HEK293 (cell line): ENCODE data around the gene ARMH3.

Experiments
- INSM2 ChIP-seq: fragments of 450-650 bp; formaldehyde crosslinking; IDR thresholded peaks from 2 replicates; pipeline ENCODE4 v1.5.1; 2016; ENCODE audit warnings: missing biosample characterization, missing genetic modification characterization
- KLF17 ChIP-seq: fragments of 450-650 bp; formaldehyde crosslinking; IDR thresholded peaks from 2 replicates; pipeline ENCODE4 v1.5.1; 2016; ENCODE audit warnings: missing biosample characterization, missing genetic modification characterization
- MZF1 ChIP-seq: fragments of 450-650 bp; formaldehyde crosslinking; IDR thresholded peaks from 2 replicates; pipeline ENCODE4 v1.5.1; 2017; ENCODE audit warnings: missing biosample characterization, missing genetic modification characterization, borderline replicate concordance
- PATZ1 ChIP-seq: fragments of 450-650 bp; formaldehyde crosslinking; IDR thresholded peaks from 2 replicates; pipeline ENCODE4 v1.5.1; 2016; ENCODE audit warnings: missing biosample characterization, missing genetic modification characterization
- PRDM1 ChIP-seq: fragments of 450-650 bp; formaldehyde crosslinking; IDR thresholded peaks from 2 replicates; pipeline ENCODE4; 2016; ENCODE audit warnings: missing biosample characterization, missing genetic modification characterization
- RBAK ChIP-seq: fragments of 450-650 bp; formaldehyde crosslinking; IDR thresholded peaks from 2 replicates; pipeline ENCODE4 v1.5.1; 2016; ENCODE audit warnings: missing biosample characterization, missing genetic modification characterization
- TSHZ1 ChIP-seq: fragments of 450-650 bp; formaldehyde crosslinking; IDR thresholded peaks from 2 replicates; pipeline ENCODE4 v1.5.1; 2016; ENCODE audit warnings: missing biosample characterization, missing genetic modification characterization, borderline replicate concordance
- ZNF175 ChIP-seq: fragments of 450-650 bp; formaldehyde crosslinking; IDR thresholded peaks from 2 replicates; pipeline ENCODE4 v1.5.1; 2016; ENCODE audit warnings: missing biosample characterization, missing genetic modification characterization
- ZNF239 ChIP-seq: fragments of 450-650 bp; formaldehyde crosslinking; IDR thresholded peaks from 2 replicates; pipeline ENCODE4 v1.5.1; 2016; ENCODE audit warnings: missing biosample characterization, missing genetic modification characterization
- ZNF280C ChIP-seq: fragments of 450-650 bp; formaldehyde crosslinking; IDR thresholded peaks from 2 replicates; pipeline ENCODE4 v1.5.1; 2016; ENCODE audit warnings: missing biosample characterization, missing genetic modification characterization
- ZNF37A ChIP-seq: fragments of 450-650 bp; IDR thresholded peaks from 2 replicates; pipeline ENCODE4 v1.5.1; 2018; ENCODE audit warnings: missing biosample characterization, missing genetic modification characterization
- ZNF518A ChIP-seq: fragments of 450-650 bp; formaldehyde crosslinking; conservative IDR thresholded peaks from 2 replicates; pipeline ENCODE4 v1.5.1; 2016; ENCODE audit warnings: low read depth, missing biosample characterization, missing genetic modification characterization
- ZNF555 ChIP-seq: fragments of 450-650 bp; formaldehyde crosslinking; conservative IDR thresholded peaks from 2 replicates; pipeline ENCODE4 v1.5.1; 2017; ENCODE audit warnings: missing biosample characterization, mild to moderate bottlenecking, missing genetic modification characterization, inconsistent platforms
- ZNF621 ChIP-seq: fragments of 450-650 bp; formaldehyde crosslinking; IDR thresholded peaks from 2 replicates; pipeline ENCODE4 v1.5.1; 2017; ENCODE audit warnings: missing biosample characterization, missing genetic modification characterization
- ZNF654 ChIP-seq: fragments of 450-650 bp; formaldehyde crosslinking; IDR thresholded peaks from 2 replicates; pipeline ENCODE4 v1.5.1; 2016; ENCODE audit warnings: low read depth, missing biosample characterization, missing genetic modification characterization
- ZNF692 ChIP-seq: fragments of 450-650 bp; formaldehyde crosslinking; IDR thresholded peaks from 2 replicates; pipeline ENCODE4 v1.5.1; 2016; ENCODE audit warnings: missing biosample characterization, missing genetic modification characterization
- ZNF707 ChIP-seq: fragments of 450-650 bp; formaldehyde crosslinking; IDR thresholded peaks from 2 replicates; pipeline ENCODE4 v1.5.1; 2016; ENCODE audit warnings: missing biosample characterization, missing genetic modification characterization
- ZNF843 ChIP-seq: fragments of 450-650 bp; formaldehyde crosslinking; IDR thresholded peaks from 2 replicates; pipeline ENCODE4 v1.5.1; 2016; ENCODE audit warnings: missing biosample characterization, missing genetic modification characterization

The ARMH3 gene

GRCh38 chr10:101818119-101818871 is 237.7 kb downstream of the ARMH3 start, which contains the start of gene OGA (continued):
- no peak for TF ChIP-seq RBAK (tag by site-specific recombination)
- no peak for TF ChIP-seq ZNF654
- no peak for TF ChIP-seq MZF1 (tag by site-specific recombination)
- TF ChIP-seq ZNF518A (tag by site-specific recombination) = peak; percentile 30; the same call in 1 of the 2 replicates
- peak; percentile 76 for TF ChIP-seq KLF17 (tag by site-specific recombination)
- no peak for TF ChIP-seq ZNF707
- peak; percentile 94 for TF ChIP-seq PATZ1
- no peak for TF ChIP-seq ZNF843
- TF ChIP-seq ZNF555 (tag by site-specific recombination) = no peak
- TF ChIP-seq PRDM1 (tag by site-specific recombination) = peak; percentile 82
- peak; percentile 56; the same call in 1 of the 2 replicates for TF ChIP-seq ZNF692 (tag by site-specific recombination)
- TF ChIP-seq ZNF37A (tag by site-specific recombination) = no peak
- TF ChIP-seq ZNF239 (tag by site-specific recombination) = no peak
- no peak for TF ChIP-seq ZNF621 (tag by site-specific recombination)
- TF ChIP-seq ZNF280C (tag by site-specific recombination) = no peak
- TF ChIP-seq INSM2 (tag by site-specific recombination) = no peak
- TF ChIP-seq ZNF175 (tag by site-specific recombination) = no peak
- TF ChIP-seq TSHZ1 = 0 out of 2 replicates have a peak, but pooled peaks have one; percentile 27
